Measurements from ENCODE around the gene KIZ.
"Not testable (repeated sequence)": the region's sequence is repeated elsewhere in the genome, so short reads cannot be mapped to it uniquely, and the experiment has no call there.

- not testable (repeated sequence) for TF ChIP-seq CTCF (IDR thresholded peaks at IDR 0.05); MYBL2 (CRISPR knock-in tag; IDR thresholded peaks at IDR 0.05); JUN (CRISPR knock-in tag; IDR thresholded peaks at IDR 0.05); ZNF396 (CRISPR knock-in tag; IDR thresholded peaks at IDR 0.05; ENCODE audit: borderline replicate concordance); ZNF671 (CRISPR knock-in tag; IDR thresholded peaks at IDR 0.05); NR2C2 (CRISPR knock-in tag; IDR thresholded peaks at IDR 0.05); SP1 (CRISPR knock-in tag; conservative IDR thresholded peaks at IDR 0.05); USF1 (CRISPR knock-in tag; IDR thresholded peaks at IDR 0.05); SMAD4 (CRISPR knock-in tag; IDR thresholded peaks at IDR 0.05); E2F4 (CRISPR knock-in tag; IDR thresholded peaks at IDR 0.05; ENCODE audit: borderline replicate concordance, low read depth); CREB1 (CRISPR knock-in tag; IDR thresholded peaks at IDR 0.05); ZBTB21 (CRISPR knock-in tag; IDR thresholded peaks at IDR 0.05; ENCODE audit: borderline replicate concordance); MLX (CRISPR knock-in tag; IDR thresholded peaks at IDR 0.05)
Measured at GRCh38 chr20:21247603-21248095, 121.8 kb downstream of the KIZ start.
